Activated CD8-positive, alpha-beta memory T cell treated with anti-CD3 and anti-CD28 coated beads, Interleukin-2, amount 50 U/mL, for 48 hours (primary cell): ENCODE data around the gene ACOT7.
A peak's percentile ranks its signal among the peaks of the same experiment; 100 is the strongest.

Experiments used
- DNase-seq: peaks from one replicate; pipeline ENCODE4 v3.0.0-alpha.2; 2020

Gene ACOT7

GRCh38 chr1:6245869-6246496, 147.6 kb downstream of the ACOT7 start:
- peak; percentile 87 for DNase-seq

- peak; percentile 95 for DNase-seq
Observed at GRCh38 chr1:6245086-6245868, 148.3 kb downstream of the ACOT7 start.

- DNase-seq: no peak
Observed at GRCh38 chr1:6244401-6245049, 149.0 kb downstream of the ACOT7 start.

GRCh38 chr1:6243993-6244392, 149.6 kb downstream of the ACOT7 start, which contains the start of gene HES3:
TSS of gene HES3 (plus strand) at chr1:6244179. CDS start at chr1:6244366, 187 bp downstream.
- DNase-seq: no peak

GRCh38 chr1:6243053-6243834, 150.3 kb downstream of the ACOT7 start:
- no peak for DNase-seq

- DNase-seq: no peak
Observed at GRCh38 chr1:6241887-6242740, 151.5 kb downstream of the ACOT7 start.

GRCh38 chr1:6241107-6241886, 152.3 kb downstream of the ACOT7 start:
- DNase-seq: no peak

- no peak for DNase-seq
Observed at GRCh38 chr1:6239950-6240768, 153.4 kb downstream of the ACOT7 start.

- DNase-seq: no peak
Observed at GRCh38 chr1:6239213-6239752, 154.3 kb downstream of the ACOT7 start.

GRCh38 chr1:6237093-6237492, 156.5 kb downstream of the ACOT7 start:
- DNase-seq: no peak

- DNase-seq: peak; percentile 70
Observed at GRCh38 chr1:6235296-6235677, 158.3 kb downstream of the ACOT7 start.

GRCh38 chr1:6234502-6235295, 158.9 kb downstream of the ACOT7 start:
- DNase-seq: no peak

GRCh38 chr1:6233376-6233775, 160.2 kb downstream of the ACOT7 start:
- DNase-seq: no peak

- no peak for DNase-seq
Observed at GRCh38 chr1:6225651-6226050, 167.9 kb downstream of the ACOT7 start.

GRCh38 chr1:6224718-6225117, 168.8 kb downstream of the ACOT7 start:
- no peak for DNase-seq

- no peak for DNase-seq
Observed at GRCh38 chr1:6223617-6224016, 169.9 kb downstream of the ACOT7 start.

- no peak for DNase-seq
Observed at GRCh38 chr1:6222636-6223035, 170.9 kb downstream of the ACOT7 start.

GRCh38 chr1:6221210-6221784, 172.3 kb downstream of the ACOT7 start:
- DNase-seq: no peak

- no peak for DNase-seq
Observed at GRCh38 chr1:6220236-6220635, 173.3 kb downstream of the ACOT7 start.
